ENCODE results near the gene KCNN3. TPM values are rescaled to one million over a fixed set of nuclear protein-coding genes. Genes with fewer than 3 reads are reported as not detected.
A peak's percentile ranks its signal among the peaks of the same experiment; 100 is the strongest.

KCNN3 gene
- total and polyA plus RNA-seq, 5 donors = 1.2 to 3.8 (median 3.3) TPM

GRCh38 chr1:154849645-154850131 is 20.4 kb downstream of the KCNN3 start:
- Histone ChIP-seq H3K4me3 (ENCODE audit: low read length) (no peak overlapping the region), H3K4me1 (ENCODE audit: control insufficient read depth, insufficient read depth, low read length) (peaks cover 4% of the 10 kb centered on the region)
- no peak for ATAC-seq

GRCh38 chr1:154848983-154849382 is 21.1 kb downstream of the KCNN3 start:
- no peak overlapping the region for H3K4me3 ChIP-seq (ENCODE audit: low read length)
- intact Hi-C loops (cut with DNase I) = no loop called here
- H3K27me3 ChIP-seq (ENCODE audit: control insufficient read depth, insufficient read depth) = no peaks in the 10 kb centered on the region
- peaks cover 4% of the 10 kb centered on the region for H3K4me1 ChIP-seq (ENCODE audit: control insufficient read depth, insufficient read depth, low read length)
- H3K27ac ChIP-seq (ENCODE audit: low read length) = no peak overlapping the region
- 82% methylated on average over 4 of the region's 4 CpGs for WGBS
- ATAC-seq (no peak), DNase-seq (no peak)
- H3K9me3 ChIP-seq (ENCODE audit: control insufficient read depth, low read length) = no peaks in the 10 kb centered on the region

More at GRCh38 chr1:154849645-154850131, 20.4 kb downstream of the KCNN3 start:
- no peak for DNase-seq
- Histone ChIP-seq H3K27ac (ENCODE audit: low read length) (no peak overlapping the region), H3K9me3 (ENCODE audit: control insufficient read depth, low read length) (no peaks in the 10 kb centered on the region), H3K27me3 (ENCODE audit: control insufficient read depth, insufficient read depth) (no peaks in the 10 kb centered on the region)
- intact Hi-C loops (cut with DNase I) = no loop called here
- 94% methylated on average over 6 of the region's 6 CpGs for WGBS

GRCh38 chr1:154847891-154848290 is 22.2 kb downstream of the KCNN3 start:
- 24% methylated on average over 13 of the region's 13 CpGs for WGBS
- intact Hi-C loops (cut with DNase I) = no loop called here
- Histone ChIP-seq H3K9me3 (ENCODE audit: control insufficient read depth, low read length) (no peaks in the 10 kb centered on the region), H3K27me3 (ENCODE audit: control insufficient read depth, insufficient read depth) (no peaks in the 10 kb centered on the region), H3K4me3 (ENCODE audit: low read length) (no peak overlapping the region), H3K27ac (ENCODE audit: low read length) (no peak overlapping the region), H3K4me1 (ENCODE audit: control insufficient read depth, insufficient read depth, low read length) (peaks cover 4% of the 10 kb centered on the region)
- ATAC-seq (peak; percentile 18 to 19), DNase-seq (peak; percentile 56 to 81 (median 77))

GRCh38 chr1:154846565-154847442 is 23.3 kb downstream of the KCNN3 start:
- no peak overlapping the region for H3K4me3 ChIP-seq (ENCODE audit: low read length)
- 62% methylated on average over 19 of the region's 19 CpGs for WGBS
- no peaks in the 10 kb centered on the region for H3K9me3 ChIP-seq (ENCODE audit: control insufficient read depth, low read length)
- H3K4me1 ChIP-seq (ENCODE audit: control insufficient read depth, insufficient read depth, low read length) = peaks cover 4% of the 10 kb centered on the region
- H3K27ac ChIP-seq (ENCODE audit: low read length) = no peak overlapping the region
- DNase-seq (peak in 1 of 3 donors; percentile 21), ATAC-seq (peak in 1 of 2 donors; percentile 8)
- H3K27me3 ChIP-seq (ENCODE audit: control insufficient read depth, insufficient read depth) = no peaks in the 10 kb centered on the region
- intact Hi-C loops (cut with DNase I) = no loop called here

- H3K4me3 ChIP-seq (ENCODE audit: low read length) = no peak overlapping the region
- ATAC-seq (no peak), DNase-seq (no peak)
- intact Hi-C loops (cut with DNase I) = no loop called here
- peaks cover 4% of the 10 kb centered on the region for H3K4me1 ChIP-seq (ENCODE audit: control insufficient read depth, insufficient read depth, low read length)
- no peaks in the 10 kb centered on the region for H3K27me3 ChIP-seq (ENCODE audit: control insufficient read depth, insufficient read depth)
- H3K27ac ChIP-seq (ENCODE audit: low read length) = no peak overlapping the region
- H3K9me3 ChIP-seq (ENCODE audit: control insufficient read depth, low read length) = no peaks in the 10 kb centered on the region
- WGBS = 54% methylated on average over 6 of the region's 6 CpGs
These were observed 24.2 kb downstream of the KCNN3 start for GRCh38 chr1:154845879-154846278.

GRCh38 chr1:154845174-154845573 is 24.9 kb downstream of the KCNN3 start:
- Histone ChIP-seq H3K27ac (ENCODE audit: low read length) (no peak overlapping the region), H3K27me3 (ENCODE audit: control insufficient read depth, insufficient read depth) (no peaks in the 10 kb centered on the region), H3K4me1 (ENCODE audit: control insufficient read depth, insufficient read depth, low read length) (peaks cover 4% of the 10 kb centered on the region), H3K9me3 (ENCODE audit: control insufficient read depth, low read length) (no peaks in the 10 kb centered on the region), H3K4me3 (ENCODE audit: low read length) (no peak overlapping the region)
- WGBS = 75% methylated on average over 3 of the region's 3 CpGs
- DNase-seq (peak in 1 of 3 donors; percentile 65), ATAC-seq (peak; percentile 64 to 76)
- intact Hi-C loops (cut with DNase I) = no loop called here

GRCh38 chr1:154844297-154844681 is 25.8 kb downstream of the KCNN3 start:
- H3K27me3 ChIP-seq (ENCODE audit: control insufficient read depth, insufficient read depth) = no peaks in the 10 kb centered on the region
- 71% methylated on average over 10 of the region's 10 CpGs for WGBS
- ATAC-seq (peak in 1 of 2 donors; percentile 28), DNase-seq (no peak)
- H3K27ac ChIP-seq (ENCODE audit: low read length) = no peak overlapping the region
- H3K4me1 ChIP-seq (ENCODE audit: control insufficient read depth, insufficient read depth, low read length) = peaks cover 4% of the 10 kb centered on the region
- H3K9me3 ChIP-seq (ENCODE audit: control insufficient read depth, low read length) = no peaks in the 10 kb centered on the region
- intact Hi-C loops (cut with DNase I) = no loop called here
- H3K4me3 ChIP-seq (ENCODE audit: low read length) = no peak overlapping the region

- Histone ChIP-seq H3K4me1 (ENCODE audit: control insufficient read depth, insufficient read depth, low read length) (peaks cover 4% of the 10 kb centered on the region), H3K27me3 (ENCODE audit: control insufficient read depth, insufficient read depth) (no peaks in the 10 kb centered on the region), H3K4me3 (ENCODE audit: low read length) (no peak overlapping the region), H3K9me3 (ENCODE audit: control insufficient read depth, low read length) (no peaks in the 10 kb centered on the region), H3K27ac (ENCODE audit: low read length) (no peak overlapping the region)
- DNase-seq (no peak), ATAC-seq (no peak)
- WGBS = 53% methylated on average over 15 of the region's 15 CpGs
- intact Hi-C loops (cut with DNase I) = no loop called here
These were observed 26.3 kb downstream of the KCNN3 start for GRCh38 chr1:154843636-154844296.

GRCh38 chr1:154842635-154843034 is 27.4 kb downstream of the KCNN3 start:
- Histone ChIP-seq H3K27ac (ENCODE audit: low read length) (no peak overlapping the region), H3K4me3 (ENCODE audit: low read length) (no peak overlapping the region), H3K27me3 (ENCODE audit: control insufficient read depth, insufficient read depth) (no peaks in the 10 kb centered on the region), H3K9me3 (ENCODE audit: control insufficient read depth, low read length) (no peaks in the 10 kb centered on the region), H3K4me1 (ENCODE audit: control insufficient read depth, insufficient read depth, low read length) (peaks cover 4% of the 10 kb centered on the region)
- ATAC-seq (no peak), DNase-seq (no peak)
- intact Hi-C loops (cut with DNase I) = no loop called here
- 86% methylated on average over 7 of the region's 8 CpGs for WGBS

GRCh38 chr1:154841384-154841783 is 28.7 kb downstream of the KCNN3 start:
- Histone ChIP-seq H3K27me3 (ENCODE audit: control insufficient read depth, insufficient read depth) (no peaks in the 10 kb centered on the region), H3K27ac (ENCODE audit: low read length) (no peak overlapping the region), H3K4me3 (ENCODE audit: low read length) (no peak overlapping the region), H3K4me1 (ENCODE audit: control insufficient read depth, insufficient read depth, low read length) (peaks cover 2% of the 10 kb centered on the region), H3K9me3 (ENCODE audit: control insufficient read depth, low read length) (no peaks in the 10 kb centered on the region)
- 82% methylated on average over 4 of the region's 4 CpGs for WGBS
- ATAC-seq (no peak), DNase-seq (no peak)
- intact Hi-C loops (cut with DNase I) = no loop called here

All from right cardiac atrium (tissue), 5 donors.